HepG2 (cell line): Measurements from ENCODE around the gene MAP3K1.

Experiments used
- TF ChIP-seq, protein P1 (sequence below): sonication (generic); formaldehyde crosslinking; IDR thresholded peaks from 2 replicates; pipeline ENCODE4 v1.4.0; 2020; ENCODE audit warnings: missing genetic modification reagents
- TF ChIP-seq, protein P2 (sequence below): sonication (generic); formaldehyde crosslinking; IDR thresholded peaks from 2 replicates; pipeline ENCODE4 v1.9.0; 2022; ENCODE audit warnings: missing genetic modification reagents, mild to moderate bottlenecking, borderline replicate concordance
- TF ChIP-seq, protein P3 (sequence below): sonication (generic); formaldehyde crosslinking; IDR thresholded peaks from 2 replicates; pipeline ENCODE4 v1.5.0; 2020; ENCODE audit warnings: mild to moderate bottlenecking, missing genetic modification reagents, moderate library complexity

DNA sequence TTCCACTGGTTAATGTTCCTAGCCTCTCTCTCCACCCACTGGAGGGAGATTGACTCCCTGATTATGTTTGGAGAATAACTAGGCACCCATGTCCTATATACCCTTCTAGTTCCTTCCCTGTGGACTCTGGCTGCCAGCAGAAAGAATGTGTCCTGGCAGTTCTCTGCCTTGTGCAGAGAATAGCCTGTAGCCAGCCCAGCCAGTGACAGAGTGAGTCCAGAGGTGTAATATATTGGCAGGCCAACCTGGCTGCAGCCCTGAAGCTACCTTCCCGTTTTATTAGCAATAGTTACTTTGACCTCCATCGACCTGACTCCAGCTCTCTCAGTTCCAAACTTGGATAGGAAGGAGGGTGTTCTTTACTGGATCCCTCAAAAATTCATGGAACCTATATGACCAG is 102.2 kb downstream of the MAP3K1 start:
- TF ChIP-seq, protein P1, sequence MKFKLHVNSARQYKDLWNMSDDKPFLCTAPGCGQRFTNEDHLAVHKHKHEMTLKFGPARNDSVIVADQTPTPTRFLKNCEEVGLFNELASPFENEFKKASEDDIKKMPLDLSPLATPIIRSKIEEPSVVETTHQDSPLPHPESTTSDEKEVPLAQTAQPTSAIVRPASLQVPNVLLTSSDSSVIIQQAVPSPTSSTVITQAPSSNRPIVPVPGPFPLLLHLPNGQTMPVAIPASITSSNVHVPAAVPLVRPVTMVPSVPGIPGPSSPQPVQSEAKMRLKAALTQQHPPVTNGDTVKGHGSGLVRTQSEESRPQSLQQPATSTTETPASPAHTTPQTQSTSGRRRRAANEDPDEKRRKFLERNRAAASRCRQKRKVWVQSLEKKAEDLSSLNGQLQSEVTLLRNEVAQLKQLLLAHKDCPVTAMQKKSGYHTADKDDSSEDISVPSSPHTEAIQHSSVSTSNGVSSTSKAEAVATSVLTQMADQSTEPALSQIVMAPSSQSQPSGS: no peak
- TF ChIP-seq, protein P2, sequence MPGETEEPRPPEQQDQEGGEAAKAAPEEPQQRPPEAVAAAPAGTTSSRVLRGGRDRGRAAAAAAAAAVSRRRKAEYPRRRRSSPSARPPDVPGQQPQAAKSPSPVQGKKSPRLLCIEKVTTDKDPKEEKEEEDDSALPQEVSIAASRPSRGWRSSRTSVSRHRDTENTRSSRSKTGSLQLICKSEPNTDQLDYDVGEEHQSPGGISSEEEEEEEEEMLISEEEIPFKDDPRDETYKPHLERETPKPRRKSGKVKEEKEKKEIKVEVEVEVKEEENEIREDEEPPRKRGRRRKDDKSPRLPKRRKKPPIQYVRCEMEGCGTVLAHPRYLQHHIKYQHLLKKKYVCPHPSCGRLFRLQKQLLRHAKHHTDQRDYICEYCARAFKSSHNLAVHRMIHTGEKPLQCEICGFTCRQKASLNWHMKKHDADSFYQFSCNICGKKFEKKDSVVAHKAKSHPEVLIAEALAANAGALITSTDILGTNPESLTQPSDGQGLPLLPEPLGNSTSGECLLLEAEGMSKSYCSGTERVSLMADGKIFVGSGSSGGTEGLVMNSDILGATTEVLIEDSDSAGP (CRISPR knock-in tag): no peak
- TF ChIP-seq, protein P3, sequence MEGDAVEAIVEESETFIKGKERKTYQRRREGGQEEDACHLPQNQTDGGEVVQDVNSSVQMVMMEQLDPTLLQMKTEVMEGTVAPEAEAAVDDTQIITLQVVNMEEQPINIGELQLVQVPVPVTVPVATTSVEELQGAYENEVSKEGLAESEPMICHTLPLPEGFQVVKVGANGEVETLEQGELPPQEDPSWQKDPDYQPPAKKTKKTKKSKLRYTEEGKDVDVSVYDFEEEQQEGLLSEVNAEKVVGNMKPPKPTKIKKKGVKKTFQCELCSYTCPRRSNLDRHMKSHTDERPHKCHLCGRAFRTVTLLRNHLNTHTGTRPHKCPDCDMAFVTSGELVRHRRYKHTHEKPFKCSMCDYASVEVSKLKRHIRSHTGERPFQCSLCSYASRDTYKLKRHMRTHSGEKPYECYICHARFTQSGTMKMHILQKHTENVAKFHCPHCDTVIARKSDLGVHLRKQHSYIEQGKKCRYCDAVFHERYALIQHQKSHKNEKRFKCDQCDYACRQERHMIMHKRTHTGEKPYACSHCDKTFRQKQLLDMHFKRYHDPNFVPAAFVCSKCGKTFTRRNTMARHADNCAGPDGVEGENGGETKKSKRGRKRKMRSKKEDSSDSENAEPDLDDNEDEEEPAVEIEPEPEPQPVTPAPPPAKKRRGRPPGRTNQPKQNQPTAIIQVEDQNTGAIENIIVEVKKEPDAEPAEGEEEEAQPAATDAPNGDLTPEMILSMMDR (CRISPR knock-in tag): no peak
